ENCODE measurements around the gene B4GALT2. TPM values are rescaled to one million over a fixed set of nuclear protein-coding genes. Genes with fewer than 3 reads are reported as not detected.

The B4GALT2 gene
- total RNA-seq, 1 experiment from 2014 or later = 76.4 TPM

DNA sequence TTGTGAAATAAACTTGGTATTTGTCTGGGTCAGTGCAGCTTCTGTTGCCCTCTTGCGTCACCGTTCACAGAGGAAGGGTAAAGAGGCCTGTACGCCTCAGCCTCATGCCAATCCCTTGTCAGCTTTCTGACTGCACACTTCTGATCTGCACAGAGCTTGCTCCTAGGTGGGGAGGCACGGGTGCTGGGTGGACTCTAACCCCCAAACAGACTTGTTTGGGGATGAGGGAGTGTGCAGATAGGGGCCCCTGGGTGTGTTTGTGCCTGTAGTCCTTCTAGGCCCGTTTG is 803 bp upstream of the B4GALT2 start:
- peak overlapping the region; percentile 53 for H3K4me3 ChIP-seq (ENCODE audit: low read depth, low read length, poor library complexity, severe bottlenecking)
- intact Hi-C loops (cut with micrococcal nuclease; ENCODE audit: unreplicated experiment) = no loop called here
- TF ChIP-seq, protein P1, sequence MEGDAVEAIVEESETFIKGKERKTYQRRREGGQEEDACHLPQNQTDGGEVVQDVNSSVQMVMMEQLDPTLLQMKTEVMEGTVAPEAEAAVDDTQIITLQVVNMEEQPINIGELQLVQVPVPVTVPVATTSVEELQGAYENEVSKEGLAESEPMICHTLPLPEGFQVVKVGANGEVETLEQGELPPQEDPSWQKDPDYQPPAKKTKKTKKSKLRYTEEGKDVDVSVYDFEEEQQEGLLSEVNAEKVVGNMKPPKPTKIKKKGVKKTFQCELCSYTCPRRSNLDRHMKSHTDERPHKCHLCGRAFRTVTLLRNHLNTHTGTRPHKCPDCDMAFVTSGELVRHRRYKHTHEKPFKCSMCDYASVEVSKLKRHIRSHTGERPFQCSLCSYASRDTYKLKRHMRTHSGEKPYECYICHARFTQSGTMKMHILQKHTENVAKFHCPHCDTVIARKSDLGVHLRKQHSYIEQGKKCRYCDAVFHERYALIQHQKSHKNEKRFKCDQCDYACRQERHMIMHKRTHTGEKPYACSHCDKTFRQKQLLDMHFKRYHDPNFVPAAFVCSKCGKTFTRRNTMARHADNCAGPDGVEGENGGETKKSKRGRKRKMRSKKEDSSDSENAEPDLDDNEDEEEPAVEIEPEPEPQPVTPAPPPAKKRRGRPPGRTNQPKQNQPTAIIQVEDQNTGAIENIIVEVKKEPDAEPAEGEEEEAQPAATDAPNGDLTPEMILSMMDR (conservative IDR thresholded peaks at IDR 0.05; ENCODE audit: low read depth, low read length) = no peak
- TF ChIP-seq EZH2 (IDR thresholded peaks at IDR 0.05; ENCODE audit: borderline replicate concordance, low read depth, low read length, poor library complexity, severe bottlenecking) = no peak
- no peak for DNase-seq (ENCODE audit: low spot score)
- ChIA-PET POLR2A (ENCODE audit: low non-redundant PET) (interaction anchor here (0.6 kb wide), 1 partner anchor 9 kb away, joined by 3 read pairs; the partner anchor contains the start of gene DPH2), CTCF (no interaction called here)
- no TSS peak for BruUV-seq (replicated peaks)
- H3K27ac ChIP-seq (ENCODE audit: low read depth, low read length, poor library complexity, severe bottlenecking) = peak overlapping the region; percentile 17
- H3K4me1 ChIP-seq (ENCODE audit: insufficient read depth, low read length, poor library complexity, severe bottlenecking) = peaks cover 27% of the 10 kb centered on the region
- H3K27me3 ChIP-seq (replicated peaks; ENCODE audit: insufficient read depth, low read depth, low read length, poor library complexity) = no peaks in the 10 kb centered on the region
- no peaks in the 10 kb centered on the region for H3K9me3 ChIP-seq (ENCODE audit: low read depth, low read length, poor library complexity, severe bottlenecking)
- H3K36me3 ChIP-seq (ENCODE audit: insufficient read depth, low read length, poor library complexity, severe bottlenecking) = peaks cover 27% of the 10 kb centered on the region

GRCh38 chr1:43979261-43979527 is 184 bp downstream of the B4GALT2 start:
- TF ChIP-seq, protein P1 (conservative IDR thresholded peaks at IDR 0.05; ENCODE audit: low read depth, low read length) = no peak
- no peak for TF ChIP-seq EZH2 (IDR thresholded peaks at IDR 0.05; ENCODE audit: borderline replicate concordance, low read depth, low read length, poor library complexity, severe bottlenecking)
- intact Hi-C loops (cut with micrococcal nuclease; ENCODE audit: unreplicated experiment) = no loop called here
- no peak for DNase-seq (ENCODE audit: low spot score)
- CTCF ChIA-PET = no interaction called here
- no peaks in the 10 kb centered on the region for H3K9me3 ChIP-seq (ENCODE audit: low read depth, low read length, poor library complexity, severe bottlenecking)
- H3K4me3 ChIP-seq (ENCODE audit: low read depth, low read length, poor library complexity, severe bottlenecking) = peak overlapping the region; percentile 65
- BruUV-seq (replicated peaks) = no TSS peak
- H3K4me1 ChIP-seq (ENCODE audit: insufficient read depth, low read length, poor library complexity, severe bottlenecking) = peaks cover 27% of the 10 kb centered on the region
- POLR2A ChIA-PET (ENCODE audit: low non-redundant PET) = no interaction called here
- H3K27me3 ChIP-seq (replicated peaks; ENCODE audit: insufficient read depth, low read depth, low read length, poor library complexity) = no peaks in the 10 kb centered on the region
- peak overlapping the region; percentile 85 for H3K27ac ChIP-seq (ENCODE audit: low read depth, low read length, poor library complexity, severe bottlenecking)
- peaks cover 28% of the 10 kb centered on the region for H3K36me3 ChIP-seq (ENCODE audit: insufficient read depth, low read length, poor library complexity, severe bottlenecking)

GRCh38 chr1:43979528-43980254 is 681 bp downstream of the B4GALT2 start:
- peak; percentile 42 for DNase-seq (ENCODE audit: low spot score)
- intact Hi-C loops (cut with micrococcal nuclease; ENCODE audit: unreplicated experiment) = no loop called here
- TF ChIP-seq EZH2 (IDR thresholded peaks at IDR 0.05; ENCODE audit: borderline replicate concordance, low read depth, low read length, poor library complexity, severe bottlenecking) = no peak
- TF ChIP-seq, protein P1 (conservative IDR thresholded peaks at IDR 0.05; ENCODE audit: low read depth, low read length) = no peak
- H3K9me3 ChIP-seq (ENCODE audit: low read depth, low read length, poor library complexity, severe bottlenecking) = no peaks in the 10 kb centered on the region
- CTCF ChIA-PET = no interaction called here
- H3K4me3 ChIP-seq (ENCODE audit: low read depth, low read length, poor library complexity, severe bottlenecking) = peak overlapping the region; percentile 65
- POLR2A ChIA-PET (ENCODE audit: low non-redundant PET) = no interaction called here
- H3K4me1 ChIP-seq (ENCODE audit: insufficient read depth, low read length, poor library complexity, severe bottlenecking) = peaks cover 27% of the 10 kb centered on the region
- no peaks in the 10 kb centered on the region for H3K27me3 ChIP-seq (replicated peaks; ENCODE audit: insufficient read depth, low read depth, low read length, poor library complexity)
- H3K27ac ChIP-seq (ENCODE audit: low read depth, low read length, poor library complexity, severe bottlenecking) = peak overlapping the region; percentile 85
- BruUV-seq (replicated peaks) = no TSS peak
- H3K36me3 ChIP-seq (ENCODE audit: insufficient read depth, low read length, poor library complexity, severe bottlenecking) = peaks cover 33% of the 10 kb centered on the region
